Adrenal gland (tissue), 5 donors: ENCODE data around the gene SLIT3.

Source experiments
- POLR2A ChIP-seq, 2 donors: fragments of 450-650 bp; IDR thresholded peaks; one replicate each; pipeline ENCODE4 v1.6.1; 2017; ENCODE audit warnings: antibody characterized with exemption in 2 of 2, mild to moderate bottlenecking in 2 of 2, moderate library complexity in 1 of 2
- TF ChIP-seq, protein P1 (sequence below), 6 experiments: fragments of 450-650 bp in 4 of 6; fragments of 200-600 bp in 2 of 6; sonication (generic) in 1 of 6; IDR thresholded peaks; 1 replicate in 5 of 6; 2 replicates in 1 of 6; pipeline versions ENCODE4 v1.5.1 to v1.8.0; 2016 to 2021; ENCODE audit warnings: antibody characterized with exemption in 6 of 6, mild to moderate bottlenecking in 2 of 6, moderate library complexity in 1 of 6
- donor health status: DM: no; HTN: no; CAD: no.

DNA sequence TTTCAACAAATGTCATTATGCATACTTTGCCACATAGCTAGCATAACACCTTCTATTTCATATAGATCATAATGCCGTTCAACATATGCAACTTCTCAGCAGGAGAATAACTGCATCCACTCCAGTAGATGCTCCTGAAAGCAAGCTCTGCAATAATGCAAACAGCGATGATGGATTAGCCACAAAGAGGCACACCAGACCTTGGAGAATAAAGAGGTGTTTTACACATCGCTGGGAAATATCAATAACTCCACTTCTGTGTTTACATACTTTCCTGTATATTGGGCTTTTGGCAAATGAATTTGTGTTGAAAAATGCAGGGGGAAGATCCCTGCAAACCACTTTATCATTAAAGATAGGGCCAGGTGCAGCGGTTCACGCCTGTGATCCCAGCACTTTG, 450.3 kb downstream of the SLIT3 start:
- TF ChIP-seq, protein P1, sequence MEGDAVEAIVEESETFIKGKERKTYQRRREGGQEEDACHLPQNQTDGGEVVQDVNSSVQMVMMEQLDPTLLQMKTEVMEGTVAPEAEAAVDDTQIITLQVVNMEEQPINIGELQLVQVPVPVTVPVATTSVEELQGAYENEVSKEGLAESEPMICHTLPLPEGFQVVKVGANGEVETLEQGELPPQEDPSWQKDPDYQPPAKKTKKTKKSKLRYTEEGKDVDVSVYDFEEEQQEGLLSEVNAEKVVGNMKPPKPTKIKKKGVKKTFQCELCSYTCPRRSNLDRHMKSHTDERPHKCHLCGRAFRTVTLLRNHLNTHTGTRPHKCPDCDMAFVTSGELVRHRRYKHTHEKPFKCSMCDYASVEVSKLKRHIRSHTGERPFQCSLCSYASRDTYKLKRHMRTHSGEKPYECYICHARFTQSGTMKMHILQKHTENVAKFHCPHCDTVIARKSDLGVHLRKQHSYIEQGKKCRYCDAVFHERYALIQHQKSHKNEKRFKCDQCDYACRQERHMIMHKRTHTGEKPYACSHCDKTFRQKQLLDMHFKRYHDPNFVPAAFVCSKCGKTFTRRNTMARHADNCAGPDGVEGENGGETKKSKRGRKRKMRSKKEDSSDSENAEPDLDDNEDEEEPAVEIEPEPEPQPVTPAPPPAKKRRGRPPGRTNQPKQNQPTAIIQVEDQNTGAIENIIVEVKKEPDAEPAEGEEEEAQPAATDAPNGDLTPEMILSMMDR (IDR thresholded peaks at IDR 0.05) = no peak
- no peak for TF ChIP-seq POLR2A (IDR thresholded peaks at IDR 0.05)
